ENCODE results near the gene CALML6. TPM values are rescaled to one million over a fixed set of nuclear protein-coding genes. Genes with fewer than 3 reads are reported as not detected.

CALML6 gene
- total and polyA plus RNA-seq, 9 donors: 132 to 277 (median 199) TPM

DNA sequence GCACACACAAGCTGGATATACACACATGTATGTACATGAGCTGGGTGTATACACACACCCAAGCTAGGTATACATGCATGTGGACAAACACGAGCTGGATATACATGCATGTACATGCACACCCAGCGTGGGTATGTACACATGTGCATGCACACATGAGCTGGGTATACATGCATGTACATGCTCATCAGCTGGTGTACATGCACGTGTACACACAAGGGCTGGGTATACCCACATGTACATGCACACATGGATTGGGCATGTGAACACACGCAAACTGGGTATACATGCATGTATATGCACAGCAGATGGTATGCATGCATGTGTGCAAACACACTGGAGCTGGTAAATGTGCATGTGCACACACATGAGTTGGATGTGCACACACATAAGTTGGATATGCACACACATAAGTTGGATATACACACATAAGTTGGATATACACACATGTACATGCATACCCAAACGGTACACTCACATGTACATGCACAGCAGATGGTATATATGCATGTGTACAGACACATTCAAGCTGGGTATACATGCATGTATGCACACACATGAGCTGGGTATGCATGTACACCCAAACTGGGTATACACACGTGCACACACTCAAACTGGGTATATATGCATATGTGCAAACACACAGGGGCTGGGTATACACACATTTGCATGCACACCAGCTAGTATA, 16.7 kb upstream of the CALML6 start:
- 87% methylated on average over 4 of the region's 6 CpGs for WGBS (ENCODE audit: insufficient coverage)

DNA sequence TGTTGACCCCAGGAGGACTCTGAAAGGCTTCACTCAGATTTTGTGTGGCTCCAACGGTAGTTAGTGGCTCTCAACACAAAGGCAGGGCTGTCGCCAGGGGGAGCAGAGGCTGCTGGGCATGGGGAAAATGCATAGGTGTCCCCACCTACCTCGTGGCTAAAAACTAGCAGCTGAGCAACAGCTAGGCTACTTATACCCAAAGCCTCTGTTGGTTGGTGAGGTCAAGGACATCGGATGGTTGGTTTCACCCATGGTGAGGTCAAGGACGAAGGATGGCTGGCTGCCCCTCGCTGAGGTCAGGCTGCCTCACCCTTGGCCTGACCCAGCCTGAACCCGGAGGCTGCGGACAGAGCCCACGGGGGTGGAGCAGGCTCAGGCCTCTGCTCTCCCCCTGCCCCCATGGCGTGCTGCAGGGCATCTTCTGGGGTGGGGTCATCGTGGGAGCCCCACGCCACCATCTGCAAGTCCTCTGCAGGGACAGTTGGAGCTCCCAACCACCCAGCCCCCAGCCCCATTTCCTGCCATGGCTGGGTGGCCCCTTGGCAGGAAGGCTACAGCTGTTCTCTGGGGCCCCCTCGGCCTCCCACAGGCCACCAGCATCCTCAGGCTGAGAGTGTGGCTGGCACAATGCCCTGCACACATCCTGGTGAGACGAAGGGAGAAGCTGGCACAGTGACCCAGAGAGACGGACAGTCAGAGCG, 15.6 kb upstream of the CALML6 start:
- H3K9me3 ChIP-seq (replicated peaks; ENCODE audit: control insufficient read depth, low read depth, low read length): no peaks in the 10 kb centered on the region
- no peak overlapping the region for H3K27ac ChIP-seq (ENCODE audit: low read length)
- no peaks in the 10 kb centered on the region for H3K27me3 ChIP-seq (ENCODE audit: control insufficient read depth, insufficient read depth, low read length)
- H3K4me1 ChIP-seq (ENCODE audit: control insufficient read depth, insufficient read depth, low read length): peaks cover 28% of the 10 kb centered on the region
- H3K4me3 ChIP-seq (ENCODE audit: low read length): no peak overlapping the region
- WGBS (ENCODE audit: insufficient coverage): 62% methylated on average over 14 of the region's 16 CpGs
- no peak for DNase-seq
- no peaks in the 10 kb centered on the region for H3K36me3 ChIP-seq (ENCODE audit: control insufficient read depth, insufficient read depth, low read length)

More for the DNA sequence above, 16.7 kb upstream of the CALML6 start:
- Histone ChIP-seq H3K9me3 (replicated peaks; ENCODE audit: control insufficient read depth, low read depth, low read length) (no peaks in the 10 kb centered on the region), H3K4me1 (ENCODE audit: control insufficient read depth, insufficient read depth, low read length) (peaks cover 39% of the 10 kb centered on the region), H3K27ac (ENCODE audit: low read length) (no peak overlapping the region), H3K4me3 (ENCODE audit: low read length) (no peak overlapping the region), H3K36me3 (ENCODE audit: control insufficient read depth, insufficient read depth, low read length) (no peaks in the 10 kb centered on the region), H3K27me3 (ENCODE audit: control insufficient read depth, insufficient read depth, low read length) (no peaks in the 10 kb centered on the region)
- DNase-seq: no peak

DNA sequence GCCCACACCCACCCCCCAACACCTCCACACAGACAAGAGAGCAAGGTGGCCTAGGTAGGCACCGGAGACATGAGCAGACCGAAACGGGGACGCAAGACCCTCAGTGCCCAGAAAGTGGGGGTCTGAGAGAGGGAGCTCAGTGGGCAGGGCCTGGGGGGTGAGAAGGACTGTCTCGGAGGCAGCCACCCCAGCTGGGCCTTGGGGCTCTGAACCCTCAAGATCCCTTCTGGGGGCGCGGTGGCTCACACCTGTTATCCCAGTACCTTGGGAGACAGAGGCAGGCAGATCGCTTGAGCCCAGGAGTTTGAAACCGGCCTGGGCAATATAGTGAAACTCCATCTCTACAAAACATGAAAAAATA, 15.1 kb upstream of the CALML6 start:
- WGBS (ENCODE audit: insufficient coverage): 83% methylated on average over 8 of the region's 9 CpGs
- no peak for DNase-seq
- Histone ChIP-seq H3K9me3 (replicated peaks; ENCODE audit: control insufficient read depth, low read depth, low read length) (no peaks in the 10 kb centered on the region), H3K36me3 (ENCODE audit: control insufficient read depth, insufficient read depth, low read length) (no peaks in the 10 kb centered on the region), H3K4me3 (ENCODE audit: low read length) (no peak overlapping the region), H3K27ac (ENCODE audit: low read length) (no peak overlapping the region), H3K27me3 (ENCODE audit: control insufficient read depth, insufficient read depth, low read length) (no peaks in the 10 kb centered on the region), H3K4me1 (ENCODE audit: control insufficient read depth, insufficient read depth, low read length) (peaks cover 23% of the 10 kb centered on the region)

DNA sequence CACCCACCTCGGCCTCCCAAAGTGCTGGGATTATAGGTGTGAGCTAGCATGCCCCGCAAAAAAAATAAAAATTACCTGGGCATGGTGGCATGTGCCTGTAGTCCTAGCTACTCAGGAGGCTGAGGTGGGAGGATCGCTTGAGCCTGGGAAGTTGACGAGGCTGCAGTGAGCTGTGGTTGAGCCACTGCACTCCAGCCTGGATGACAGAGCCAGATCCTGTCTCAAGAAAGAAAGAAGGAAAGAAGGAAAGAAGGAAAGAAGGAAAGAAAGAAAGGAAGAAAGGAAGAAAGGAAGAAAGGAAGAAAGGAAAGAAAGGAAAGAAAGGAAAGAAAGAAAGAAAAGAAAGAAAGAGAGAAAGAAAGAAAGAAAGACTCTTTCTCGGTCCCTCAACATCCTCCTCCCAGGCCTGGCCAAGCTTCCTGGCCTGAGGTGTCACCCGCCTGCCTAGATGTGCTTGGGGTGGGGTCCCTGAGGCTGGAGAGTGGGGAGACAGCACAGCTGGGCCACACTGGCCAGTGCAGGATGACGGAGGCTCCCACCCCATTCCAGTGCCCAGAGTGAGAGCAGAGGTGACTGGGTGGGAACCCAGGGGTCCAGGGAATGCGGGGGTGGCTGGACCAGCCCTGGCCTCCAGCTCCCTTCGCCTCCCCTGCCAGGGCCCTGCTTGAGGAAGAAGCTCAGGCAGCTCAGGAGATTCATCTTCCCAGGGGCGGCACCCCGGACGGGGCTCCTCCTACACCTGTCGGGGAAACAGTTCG, 14.0 kb upstream of the CALML6 start:
- Histone ChIP-seq H3K4me3 (ENCODE audit: low read length) (no peak overlapping the region), H3K4me1 (ENCODE audit: control insufficient read depth, insufficient read depth, low read length) (peaks cover 14% of the 10 kb centered on the region), H3K36me3 (ENCODE audit: control insufficient read depth, insufficient read depth, low read length) (no peaks in the 10 kb centered on the region), H3K27ac (ENCODE audit: low read length) (no peak overlapping the region), H3K9me3 (replicated peaks; ENCODE audit: control insufficient read depth, low read depth, low read length) (no peaks in the 10 kb centered on the region), H3K27me3 (ENCODE audit: control insufficient read depth, insufficient read depth, low read length) (no peaks in the 10 kb centered on the region)
- DNase-seq: no peak
- WGBS (ENCODE audit: insufficient coverage): 75% methylated on average over 10 of the region's 14 CpGs

DNA sequence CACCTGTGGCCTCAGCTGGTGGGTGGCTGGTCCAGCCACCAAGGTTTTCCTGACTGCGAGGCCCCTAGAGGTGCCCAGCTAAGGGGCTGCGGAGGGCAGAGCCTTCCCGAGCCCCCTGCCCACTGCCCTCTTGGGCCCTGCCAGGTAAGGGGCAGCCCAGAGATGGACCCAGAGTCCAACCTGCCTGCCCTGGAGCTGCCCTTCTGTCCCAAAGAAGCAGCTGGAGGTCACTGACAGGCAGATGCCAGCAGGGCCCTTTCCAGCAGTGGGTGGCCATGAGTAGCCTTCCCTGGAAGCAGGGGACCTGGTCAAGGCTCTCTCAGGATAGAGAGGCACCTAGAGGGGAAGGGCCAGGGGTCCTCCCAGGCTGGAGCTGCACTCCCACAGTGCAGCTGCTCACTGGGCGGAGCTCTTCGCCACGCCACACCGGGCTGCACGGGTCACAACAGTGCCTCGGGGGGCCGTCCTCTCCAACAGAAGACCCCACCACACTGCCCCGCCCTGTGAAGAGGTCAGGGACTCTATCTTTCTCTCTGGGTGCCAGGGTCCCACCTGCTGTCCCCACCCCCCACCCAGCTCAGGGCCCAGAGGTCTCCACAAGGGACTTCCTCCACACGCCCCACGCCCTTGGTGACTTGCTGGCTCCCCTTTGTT, 13.3 kb upstream of the CALML6 start:
- Histone ChIP-seq H3K4me1 (ENCODE audit: control insufficient read depth, insufficient read depth, low read length) (peaks cover 20% of the 10 kb centered on the region), H3K4me3 (ENCODE audit: low read length) (no peak overlapping the region), H3K27ac (ENCODE audit: low read length) (no peak overlapping the region), H3K27me3 (ENCODE audit: control insufficient read depth, insufficient read depth, low read length) (no peaks in the 10 kb centered on the region), H3K9me3 (replicated peaks; ENCODE audit: control insufficient read depth, low read depth, low read length) (no peaks in the 10 kb centered on the region), H3K36me3 (ENCODE audit: control insufficient read depth, insufficient read depth, low read length) (no peaks in the 10 kb centered on the region)
- no peak for DNase-seq
- 61% methylated on average over 10 of the region's 13 CpGs for WGBS (ENCODE audit: insufficient coverage)

DNA sequence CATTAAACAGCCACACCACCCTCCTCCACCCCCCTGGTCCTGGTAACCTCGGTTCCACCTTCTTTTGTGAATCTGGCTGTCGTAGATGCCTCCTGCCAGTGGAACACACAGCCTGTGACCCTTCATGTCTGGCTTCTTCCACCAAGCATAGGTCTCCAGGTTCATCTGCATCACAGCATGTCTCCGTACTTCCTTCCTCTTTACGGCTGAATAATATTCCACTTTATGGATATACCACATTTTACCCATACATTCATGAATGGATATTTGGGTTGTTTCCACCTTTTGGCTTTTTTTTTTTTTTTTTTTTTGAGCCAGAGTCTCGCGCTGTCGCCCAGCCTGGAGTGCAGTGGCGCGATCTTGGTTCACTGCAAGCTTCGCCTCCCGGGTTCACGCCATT, 11.8 kb upstream of the CALML6 start:
- no peaks in the 10 kb centered on the region for H3K27me3 ChIP-seq (ENCODE audit: control insufficient read depth, insufficient read depth, low read length)
- H3K27ac ChIP-seq (ENCODE audit: low read length): no peak overlapping the region
- H3K4me1 ChIP-seq (ENCODE audit: control insufficient read depth, insufficient read depth, low read length): peaks cover 31% of the 10 kb centered on the region
- no peak for DNase-seq
- no peaks in the 10 kb centered on the region for H3K9me3 ChIP-seq (replicated peaks; ENCODE audit: control insufficient read depth, low read depth, low read length)
- H3K36me3 ChIP-seq (ENCODE audit: control insufficient read depth, insufficient read depth, low read length): no peaks in the 10 kb centered on the region
- no peak overlapping the region for H3K4me3 ChIP-seq (ENCODE audit: low read length)
- WGBS (ENCODE audit: insufficient coverage): 88% methylated on average over 2 of the region's 12 CpGs

DNA sequence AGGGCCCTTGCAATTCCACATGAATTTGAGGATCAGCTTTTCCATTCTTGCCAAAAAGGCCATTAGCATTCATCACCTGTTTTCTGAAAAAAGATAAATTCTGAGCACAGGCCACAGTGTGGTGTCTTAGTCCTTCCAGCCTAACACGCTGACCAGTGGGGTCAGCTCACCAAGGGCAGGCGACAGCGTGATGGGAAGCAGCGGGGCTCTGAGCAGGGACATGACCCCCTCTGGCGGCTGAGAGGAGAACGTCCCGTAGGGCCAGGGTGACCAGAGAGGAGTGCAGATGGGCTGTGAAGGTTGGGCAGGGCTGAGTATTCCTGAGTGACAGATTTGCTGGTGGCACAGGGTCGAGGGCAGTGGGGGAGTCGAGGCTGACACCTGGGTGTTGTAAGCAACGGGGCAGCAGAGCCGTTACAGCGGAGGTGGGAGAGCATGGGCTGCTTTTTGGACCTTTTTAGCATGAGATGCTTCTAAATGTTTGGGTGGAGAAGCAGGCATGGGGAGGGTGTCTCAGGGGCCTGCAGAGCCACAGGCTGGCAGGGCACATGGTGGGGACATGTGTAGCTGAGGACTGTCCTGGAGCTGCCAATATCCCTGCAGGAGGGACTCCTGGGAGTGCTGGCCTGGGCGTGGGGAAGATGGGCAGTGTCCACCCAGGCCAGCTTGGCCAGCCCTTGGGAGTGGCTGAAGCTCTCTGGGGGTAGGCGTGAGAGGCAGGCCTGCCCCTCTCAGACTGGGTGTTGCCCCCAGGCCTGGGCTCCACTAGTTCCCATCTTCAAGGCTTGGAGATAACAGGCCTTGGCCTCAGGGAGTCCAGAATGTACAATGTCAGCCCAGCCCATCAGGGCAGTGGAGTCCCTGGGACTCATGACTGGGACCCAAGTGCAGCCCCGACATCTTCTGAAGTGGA, 8.6 kb upstream of the CALML6 start:
- H3K27ac ChIP-seq (ENCODE audit: low read length): peak overlapping the region; percentile 55
- 20% methylated on average over 15 of the region's 15 CpGs for WGBS (ENCODE audit: insufficient coverage)
- H3K4me1 ChIP-seq (ENCODE audit: control insufficient read depth, insufficient read depth, low read length): peaks cover 37% of the 10 kb centered on the region

DNA sequence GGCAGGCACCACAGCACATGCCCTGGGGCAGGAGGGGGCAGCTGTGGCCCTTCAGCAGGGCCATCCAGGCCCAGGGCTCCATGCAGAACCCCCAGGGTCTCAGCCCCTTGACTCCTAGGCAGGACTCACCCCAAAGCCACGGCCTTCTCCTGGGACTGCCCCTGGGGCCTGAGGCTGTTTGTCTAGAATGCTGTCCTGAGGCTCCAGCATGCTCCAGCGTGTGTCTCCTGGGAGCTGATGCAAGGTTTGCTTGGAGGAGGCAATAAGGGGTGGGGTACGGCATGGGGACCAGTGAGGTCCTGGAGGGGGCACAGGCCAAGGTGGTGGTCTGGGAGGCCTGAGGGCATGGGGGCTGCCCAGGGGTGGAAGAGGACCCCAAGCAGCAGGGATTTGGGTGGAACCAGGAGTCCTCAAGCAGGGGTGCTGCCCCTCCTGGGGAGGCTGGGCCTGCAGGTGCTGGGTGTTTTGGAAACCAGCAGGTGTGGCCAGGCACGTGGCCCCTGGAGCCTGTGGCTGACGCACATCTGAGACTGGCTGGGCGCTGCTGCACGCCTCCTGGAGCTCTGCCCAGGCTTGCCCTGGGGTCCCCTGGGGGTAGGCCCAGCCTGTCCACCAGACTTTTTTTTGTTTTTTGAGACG, 7.8 kb upstream of the CALML6 start:
- H3K27me3 ChIP-seq (ENCODE audit: control insufficient read depth, insufficient read depth, low read length): no peaks in the 10 kb centered on the region
- H3K36me3 ChIP-seq (ENCODE audit: control insufficient read depth, insufficient read depth, low read length): no peaks in the 10 kb centered on the region
- H3K4me3 ChIP-seq (ENCODE audit: low read length): no peak overlapping the region
- peaks cover 37% of the 10 kb centered on the region for H3K4me1 ChIP-seq (ENCODE audit: control insufficient read depth, insufficient read depth, low read length)
- peak; percentile 40 for DNase-seq
- 77% methylated on average over 5 of the region's 8 CpGs for WGBS (ENCODE audit: insufficient coverage)
- peak overlapping the region; percentile 55 for H3K27ac ChIP-seq (ENCODE audit: low read length)
- no peaks in the 10 kb centered on the region for H3K9me3 ChIP-seq (replicated peaks; ENCODE audit: control insufficient read depth, low read depth, low read length)

More for the DNA sequence above, 8.6 kb upstream of the CALML6 start:
- peak; percentile 90 for DNase-seq
- Histone ChIP-seq H3K9me3 (replicated peaks; ENCODE audit: control insufficient read depth, low read depth, low read length) (no peaks in the 10 kb centered on the region), H3K4me3 (ENCODE audit: low read length) (no peak overlapping the region), H3K27me3 (ENCODE audit: control insufficient read depth, insufficient read depth, low read length) (no peaks in the 10 kb centered on the region), H3K36me3 (ENCODE audit: control insufficient read depth, insufficient read depth, low read length) (no peaks in the 10 kb centered on the region)

DNA sequence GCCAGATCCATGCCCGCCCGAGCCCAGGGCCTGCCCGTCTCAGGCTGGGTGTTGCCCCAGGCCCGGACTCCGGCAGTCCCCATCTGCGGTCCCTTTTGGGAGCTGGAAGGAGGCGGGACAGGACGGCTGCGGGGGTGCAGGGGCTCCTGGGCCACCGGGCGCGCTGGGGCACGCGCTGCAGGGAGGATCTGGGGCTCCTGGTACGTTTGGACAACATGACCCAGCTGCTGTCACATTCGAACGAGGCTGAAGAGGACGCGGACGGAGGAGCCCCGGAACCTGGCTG, 6.6 kb upstream of the CALML6 start:
- peaks cover 38% of the 10 kb centered on the region for H3K4me1 ChIP-seq (ENCODE audit: control insufficient read depth, insufficient read depth, low read length)
- DNase-seq: no peak
- no peaks in the 10 kb centered on the region for H3K36me3 ChIP-seq (ENCODE audit: control insufficient read depth, insufficient read depth, low read length)
- 5% methylated on average over 21 of the region's 21 CpGs for WGBS (ENCODE audit: insufficient coverage)
- peak overlapping the region; percentile 76 for H3K27ac ChIP-seq (ENCODE audit: low read length)
- H3K9me3 ChIP-seq (replicated peaks; ENCODE audit: control insufficient read depth, low read depth, low read length): no peaks in the 10 kb centered on the region
- peak overlapping the region; percentile 55 for H3K4me3 ChIP-seq (ENCODE audit: low read length)
- H3K27me3 ChIP-seq (ENCODE audit: control insufficient read depth, insufficient read depth, low read length): no peaks in the 10 kb centered on the region
